Activated B cell treated with CpG ODN at 0.5 μM for 24 hours (primary cell): ENCODE measurements around the gene PHC2. TPM values are rescaled to one million over a fixed set of nuclear protein-coding genes. Genes with fewer than 3 reads are reported as not detected.

ENCODE experiments used
- ATAC-seq: fragments of 200-7000 bp; cut with Tn5 transposase; one replicate; pipeline ENCODE4 v1.10.0; 2021; ENCODE audit warnings: low read depth, mild to moderate bottlenecking, moderate library complexity
- CTCF ChIA-PET: fragments of 350-600 bp; sonication (Branson Sonifier 250); formaldehyde crosslinking; loops from one replicate; lab custom pipeline; 2021; ENCODE audit warnings: antibody characterized with exemption; lab: Charles Lee
- POLR2A ChIA-PET: fragments of 350-600 bp; sonication (Branson Sonifier 250); formaldehyde crosslinking; loops from one replicate; lab custom pipeline; 2021; ENCODE audit warnings: antibody characterized with exemption; lab: Charles Lee
- DNase-seq: peaks from one replicate; pipeline ENCODE4 v3.0.0; 2022
- H3K27ac Mint-ChIP-seq: one replicate; pipeline ENCODE4 v1.8.0; 2020; ENCODE audit warnings: mixed read lengths
- H3K27me3 Mint-ChIP-seq: one replicate; pipeline ENCODE4 v1.8.0; 2021; ENCODE audit warnings: mixed read lengths
- H3K36me3 Mint-ChIP-seq: one replicate; pipeline ENCODE4 v1.8.0; 2021; ENCODE audit warnings: low read depth, mixed read lengths
- H3K4me1 Mint-ChIP-seq: one replicate; pipeline ENCODE4 v1.8.0; 2021; ENCODE audit warnings: mixed read lengths
- H3K4me3 Mint-ChIP-seq: one replicate; pipeline ENCODE4 v1.8.0; 2020; ENCODE audit warnings: mild to moderate bottlenecking, mixed read lengths
- H3K9me3 Mint-ChIP-seq: one replicate; pipeline ENCODE4 v1.8.0; 2020; ENCODE audit warnings: mixed read lengths
- CTCF ChIP-seq: fragments of 200-600 bp; IDR thresholded peaks from one replicate; pipeline ENCODE4 v1.8.0; 2022; ENCODE audit warnings: antibody characterized with exemption, mild to moderate bottlenecking
- intact Hi-C: fragments of 100-400 bp; cut with micrococcal nuclease; formaldehyde crosslinking; loops from one replicate; pipeline ENCODE4 v1.15.1; 2024
- total RNA-seq: library from RNA; stranded (reverse); gene quantifications from 2 replicates; pipeline ENCODE4 v1.2.3, GENCODE V29; 2022

The PHC2 gene
- total RNA-seq, 1 donor from 2014 or later, result 16.4 TPM

GRCh38 chr1:33433509-33434362, 2.8 kb upstream of the PHC2 start:
- Mint-ChIP-seq H3K4me3 (no peak overlapping the region), H3K9me3 (no peaks in the 10 kb centered on the region), H3K27me3 (peaks cover 4% of the 10 kb centered on the region), H3K27ac (no peak overlapping the region), H3K36me3 (no peaks in the 10 kb centered on the region), H3K4me1 (peaks cover 5% of the 10 kb centered on the region)
- CTCF ChIA-PET, result no interaction called here
- TF ChIP-seq CTCF, result no peak
- DNase-seq, result no peak
- POLR2A ChIA-PET, result no interaction called here
- intact Hi-C loops, result no loop called here
- ATAC-seq, result no peak

- DNase-seq (no peak), ATAC-seq (peak; percentile 2)
- H3K4me3 Mint-ChIP-seq, result no peak overlapping the region
- no peaks in the 10 kb centered on the region for H3K36me3 Mint-ChIP-seq
- ChIA-PET CTCF (no interaction called here), POLR2A (interaction anchor here (0.7 kb wide), 1 partner anchor 202 kb away, joined by 8 read pairs; no protein-coding TSS in a partner anchor)
- TF ChIP-seq CTCF, result no peak
- no peaks in the 10 kb centered on the region for H3K9me3 Mint-ChIP-seq
- H3K4me1 Mint-ChIP-seq, result peaks cover 5% of the 10 kb centered on the region
- H3K27me3 Mint-ChIP-seq, result peaks cover 13% of the 10 kb centered on the region
- intact Hi-C loops, result loop anchor here (2.0 kb wide), 1 partner anchor 31 kb away; no protein-coding TSS in a partner anchor
- H3K27ac Mint-ChIP-seq, result no peak overlapping the region
Measured at GRCh38 chr1:33429856-33430691, 821 bp downstream of the PHC2 start.

- ATAC-seq (no peak), DNase-seq (no peak)
- H3K36me3 Mint-ChIP-seq, result no peaks in the 10 kb centered on the region
- peaks cover 5% of the 10 kb centered on the region for H3K4me1 Mint-ChIP-seq
- H3K9me3 Mint-ChIP-seq, result no peaks in the 10 kb centered on the region
- CTCF ChIA-PET, result no interaction called here
- POLR2A ChIA-PET, result interaction anchor here (0.7 kb wide), 1 partner anchor 202 kb away, joined by 8 read pairs; no protein-coding TSS in a partner anchor
- H3K27me3 Mint-ChIP-seq, result peaks cover 13% of the 10 kb centered on the region
- no peak overlapping the region for H3K4me3 Mint-ChIP-seq
- no peak for TF ChIP-seq CTCF
- no peak overlapping the region for H3K27ac Mint-ChIP-seq
- intact Hi-C loops, result no loop called here
Measured at GRCh38 chr1:33429332-33429731, 1.6 kb downstream of the PHC2 start.

- intact Hi-C loops, result no loop called here
- peaks cover 5% of the 10 kb centered on the region for H3K4me1 Mint-ChIP-seq
- H3K9me3 Mint-ChIP-seq, result no peaks in the 10 kb centered on the region
- no peak overlapping the region for H3K27ac Mint-ChIP-seq
- ChIA-PET POLR2A (no interaction called here), CTCF (no interaction called here)
- no peak for DNase-seq
- TF ChIP-seq CTCF, result no peak
- no peak overlapping the region for H3K4me3 Mint-ChIP-seq
- H3K27me3 Mint-ChIP-seq, result peaks cover 12% of the 10 kb centered on the region
- ATAC-seq, result no peak
- no peaks in the 10 kb centered on the region for H3K36me3 Mint-ChIP-seq
Measured at GRCh38 chr1:33428661-33429060, 2.2 kb downstream of the PHC2 start.

GRCh38 chr1:33426916-33427315, 4.0 kb downstream of the PHC2 start:
- Mint-ChIP-seq H3K9me3 (no peaks in the 10 kb centered on the region), H3K27me3 (peaks cover 16% of the 10 kb centered on the region), H3K36me3 (no peaks in the 10 kb centered on the region), H3K27ac (no peak overlapping the region), H3K4me3 (no peak overlapping the region), H3K4me1 (peaks cover 5% of the 10 kb centered on the region)
- DNase-seq (no peak), ATAC-seq (no peak)
- no peak for TF ChIP-seq CTCF
- ChIA-PET POLR2A (no interaction called here), CTCF (no interaction called here)
- intact Hi-C loops, result no loop called here
